GM21515 (cell line): ENCODE measurements around the gene CCK.

Source experiments
- ATAC-seq: cut with Tn5 transposase; IDR thresholded peaks from one replicate; pipeline ENCODE4 v1.9.1; 2021; ENCODE audit not compliant: unreplicated experiment

Gene CCK

DNA sequence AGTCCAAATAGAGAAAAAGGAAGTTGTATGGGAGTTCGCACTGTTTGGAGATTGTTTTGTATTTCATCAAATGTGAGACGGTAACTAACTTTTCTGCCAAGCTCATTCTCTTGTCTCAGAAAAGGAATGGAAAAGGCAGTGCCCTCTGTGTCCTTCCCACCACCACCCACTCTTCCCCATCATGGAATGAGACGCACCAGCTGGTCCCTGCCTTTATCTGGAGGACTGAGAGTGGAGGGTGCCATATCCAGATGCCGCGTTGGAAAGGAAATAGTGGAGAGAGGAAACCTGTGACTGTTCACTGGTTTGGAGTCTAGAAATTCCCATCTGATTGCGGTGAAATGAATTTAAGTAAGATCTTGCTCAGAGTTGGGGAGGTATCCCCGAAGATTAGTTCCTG lies 3.7 kb upstream of the CCK start:
- ATAC-seq: no peak

DNA sequence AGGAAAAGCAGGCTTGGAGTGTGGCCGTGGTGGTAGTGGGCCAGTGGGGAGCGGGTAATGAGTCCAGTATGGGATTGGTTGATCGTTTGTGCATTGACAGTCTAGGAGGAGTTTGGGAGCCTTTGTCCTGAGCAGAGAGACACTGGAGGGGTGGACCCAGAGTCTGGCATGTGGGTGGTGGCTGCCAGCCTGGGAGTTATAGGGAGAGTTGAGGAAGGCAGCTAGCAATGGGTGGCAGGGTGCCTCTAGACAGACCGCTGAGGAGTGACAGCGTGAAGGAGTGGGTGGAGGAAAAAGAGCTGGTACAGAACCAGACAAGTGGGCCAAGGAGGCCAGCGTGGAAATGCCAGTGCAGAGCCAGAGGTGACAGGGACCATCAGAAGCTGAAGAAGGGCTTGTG lies 1.9 kb upstream of the CCK start:
- ATAC-seq: no peak

DNA sequence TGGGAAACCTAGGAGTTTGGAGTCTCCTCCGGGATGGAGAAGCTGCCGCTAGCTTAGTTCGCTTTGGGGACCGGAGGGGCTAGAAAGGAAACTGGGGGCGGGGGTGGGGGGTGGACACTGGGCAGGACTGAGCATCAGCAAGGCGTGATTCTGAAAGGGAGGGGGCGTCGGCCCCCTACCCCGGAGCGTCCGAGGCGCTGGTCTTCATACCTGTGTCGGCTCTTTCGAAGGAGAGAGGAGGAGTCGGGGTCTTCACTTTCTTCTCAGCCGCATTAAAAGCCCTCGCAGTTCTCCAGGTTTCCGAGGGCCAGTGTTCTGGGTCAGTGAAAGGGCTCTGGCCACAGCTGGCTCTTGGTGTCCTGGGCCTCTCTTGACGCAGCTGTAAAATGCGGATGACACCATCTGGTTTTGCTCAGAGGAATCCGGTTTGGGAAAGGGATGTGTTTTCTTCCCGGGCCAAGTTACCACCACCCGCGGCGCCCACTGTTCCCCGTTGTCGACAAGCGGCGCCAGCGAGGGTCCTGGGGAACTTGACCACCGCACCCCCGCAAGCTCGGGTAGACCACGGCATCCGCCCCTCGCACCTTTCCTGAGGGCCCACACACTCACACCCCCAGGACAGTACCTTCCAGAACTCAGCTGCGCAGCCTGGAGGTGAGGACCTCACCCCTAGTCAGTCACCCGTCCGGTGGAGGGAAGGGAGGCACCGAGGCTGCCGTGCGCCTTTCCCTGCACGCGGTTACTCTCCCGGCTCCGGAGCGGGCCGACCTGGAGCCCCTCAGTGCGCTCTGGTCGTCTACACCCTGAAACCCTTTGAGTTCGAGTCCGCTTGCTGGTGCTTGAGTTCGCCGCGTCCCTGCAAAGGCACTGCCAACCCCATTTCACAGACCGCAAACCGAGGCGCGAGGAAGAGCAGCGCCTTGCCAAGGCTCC lies 660 bp downstream of the CCK start:
- no peak for ATAC-seq

GRCh38 chr3:42264399-42265058 lies 1.5 kb downstream of the CCK start:
- no peak for ATAC-seq

GRCh38 chr3:42263354-42264346 lies 2.3 kb downstream of the CCK start:
- no peak for ATAC-seq

DNA sequence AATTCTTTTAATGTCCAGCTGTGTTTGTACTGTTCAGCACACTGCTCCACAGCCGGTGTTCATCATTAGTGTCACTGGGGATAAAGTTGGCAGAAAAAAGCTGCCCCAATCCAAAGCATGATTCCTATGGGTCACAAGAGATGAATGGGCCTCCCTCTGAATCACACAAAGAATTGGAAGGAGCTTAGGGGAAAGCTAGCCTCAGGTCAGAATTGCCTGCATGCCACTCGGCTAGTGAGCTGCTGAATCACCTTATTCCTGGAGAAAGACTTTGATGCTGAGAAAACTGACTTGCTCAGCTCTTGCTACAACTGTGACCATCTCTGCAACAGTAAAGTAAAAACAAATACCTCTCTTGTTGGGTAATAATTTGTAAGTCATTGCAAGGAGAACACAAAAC lies 3.5 kb downstream of the CCK start:
- no peak for ATAC-seq

DNA sequence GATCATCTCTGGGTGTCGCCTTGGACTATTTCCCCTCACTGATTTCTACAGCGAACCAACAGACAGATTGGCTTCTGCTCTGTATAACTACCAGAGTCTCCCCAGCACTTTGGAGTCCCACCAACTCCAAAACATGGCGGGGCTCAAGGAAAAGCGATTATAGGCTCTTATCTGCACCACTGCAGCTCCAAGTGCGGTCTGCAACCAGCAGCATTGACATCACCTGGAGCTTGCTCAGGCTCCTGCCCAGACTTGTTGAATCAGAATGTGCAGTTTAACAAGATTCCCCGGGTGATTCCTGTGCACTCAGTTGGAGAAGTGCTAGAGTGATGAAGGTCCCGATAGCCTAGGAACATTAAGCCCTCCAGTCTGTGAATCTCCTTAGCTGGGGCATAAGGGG lies 9.0 kb downstream of the CCK start:
- no peak for ATAC-seq

GRCh38 chr3:42256135-42256819 lies 9.7 kb downstream of the CCK start:
- ATAC-seq: no peak

DNA sequence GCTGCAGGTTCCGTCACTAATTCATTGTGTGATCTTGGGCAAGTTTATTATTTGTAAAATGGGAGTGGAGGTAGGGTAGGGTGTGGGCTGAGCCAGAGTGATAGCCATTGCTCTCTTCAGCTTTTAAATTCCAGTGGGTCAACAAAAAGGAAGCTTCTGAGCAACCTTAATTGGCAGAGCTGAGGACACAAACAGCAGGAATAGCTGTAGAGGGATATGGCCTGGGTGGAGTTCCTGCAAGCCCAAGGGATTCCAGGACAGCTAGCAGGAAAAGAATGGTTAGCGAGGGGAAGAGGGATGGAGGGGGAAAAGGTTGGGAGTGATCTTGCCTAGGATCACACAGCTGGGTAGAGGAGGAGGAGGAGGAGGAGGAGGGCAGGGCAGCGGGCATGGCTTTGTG lies 11.4 kb downstream of the CCK start:
- ATAC-seq: no peak

- no peak for ATAC-seq
Measured at GRCh38 chr3:42250761-42251160, 15.2 kb downstream of the CCK start.

- no peak for ATAC-seq
Measured at GRCh38 chr3:42247576-42248027, 18.4 kb downstream of the CCK start.

GRCh38 chr3:42246091-42246490 lies 19.9 kb downstream of the CCK start:
- no peak for ATAC-seq

DNA sequence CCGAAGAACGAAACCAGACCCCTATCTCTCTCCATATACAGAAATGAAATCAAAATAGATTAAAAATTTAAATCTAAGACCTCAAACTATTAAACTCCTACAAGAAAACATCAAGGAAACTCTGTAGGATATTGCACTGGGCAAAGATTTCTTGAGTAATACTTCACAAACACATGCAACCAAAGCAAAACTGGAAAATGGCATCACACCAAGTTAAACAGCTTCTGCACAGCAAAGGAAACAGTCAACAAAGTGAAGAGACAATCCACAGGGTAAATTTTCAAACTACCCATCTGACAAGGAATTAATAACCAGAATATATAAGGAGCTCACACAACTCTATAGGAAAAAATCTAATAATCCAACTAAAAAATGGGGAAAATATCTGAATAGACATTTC lies 29.4 kb downstream of the CCK start:
- ATAC-seq: no peak

DNA sequence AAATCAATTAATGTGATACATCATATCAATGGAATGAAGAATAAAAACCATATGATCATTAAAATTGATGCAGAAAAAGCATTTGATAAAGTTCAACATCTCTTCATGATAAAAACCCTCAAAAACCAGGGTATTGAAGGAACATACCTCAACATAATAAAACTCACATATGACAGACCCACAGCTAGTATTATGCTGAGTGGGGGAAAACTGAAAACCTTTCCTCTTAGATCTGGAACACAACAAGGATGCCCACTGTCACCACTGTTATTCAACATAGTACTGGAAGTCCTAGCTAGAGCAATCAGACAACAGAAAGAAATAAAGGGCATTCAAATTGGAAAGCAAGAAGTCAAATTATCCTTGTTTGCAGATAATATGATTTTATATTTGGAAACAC lies 30.5 kb downstream of the CCK start:
- ATAC-seq: no peak

GRCh38 chr3:42230860-42231259 lies 35.1 kb downstream of the CCK start:
- no peak for ATAC-seq

DNA sequence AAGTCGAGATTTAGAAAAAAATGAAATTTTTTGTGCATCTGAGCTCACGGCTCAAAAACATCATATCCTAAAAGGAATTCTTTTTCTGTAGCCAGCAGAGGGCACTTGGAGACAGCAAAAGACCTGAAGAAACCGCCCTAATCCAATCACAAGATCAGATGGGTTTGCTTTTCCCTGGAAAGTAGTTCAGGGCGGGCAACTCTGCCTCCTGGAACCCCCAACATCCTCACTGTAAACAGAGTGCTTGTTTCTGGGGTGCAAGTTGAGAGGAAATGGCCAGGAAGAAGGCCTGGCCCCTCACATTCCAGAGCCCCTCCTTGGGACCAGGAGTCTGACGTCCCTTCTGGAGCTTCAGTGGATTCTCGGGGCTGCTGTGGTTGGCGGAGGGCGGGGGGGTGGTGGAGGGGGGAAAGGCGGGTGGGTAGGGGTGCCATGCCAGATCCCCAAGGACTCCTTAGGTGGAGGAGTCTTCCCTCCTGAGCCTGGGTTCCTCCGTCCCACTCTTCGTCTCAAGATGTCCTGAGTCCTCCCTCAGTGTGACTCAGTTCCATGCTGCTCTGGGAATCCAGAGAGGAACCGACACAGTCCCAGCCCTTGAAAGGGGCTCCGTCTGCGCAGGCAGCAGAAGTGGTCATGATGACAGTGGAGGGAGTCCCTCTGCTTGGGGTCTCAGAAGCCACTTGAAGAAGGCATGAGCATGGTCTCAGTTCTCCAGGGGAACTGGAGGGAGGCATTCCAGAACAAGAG lies 35.9 kb downstream of the CCK start:
- ATAC-seq: no peak

DNA sequence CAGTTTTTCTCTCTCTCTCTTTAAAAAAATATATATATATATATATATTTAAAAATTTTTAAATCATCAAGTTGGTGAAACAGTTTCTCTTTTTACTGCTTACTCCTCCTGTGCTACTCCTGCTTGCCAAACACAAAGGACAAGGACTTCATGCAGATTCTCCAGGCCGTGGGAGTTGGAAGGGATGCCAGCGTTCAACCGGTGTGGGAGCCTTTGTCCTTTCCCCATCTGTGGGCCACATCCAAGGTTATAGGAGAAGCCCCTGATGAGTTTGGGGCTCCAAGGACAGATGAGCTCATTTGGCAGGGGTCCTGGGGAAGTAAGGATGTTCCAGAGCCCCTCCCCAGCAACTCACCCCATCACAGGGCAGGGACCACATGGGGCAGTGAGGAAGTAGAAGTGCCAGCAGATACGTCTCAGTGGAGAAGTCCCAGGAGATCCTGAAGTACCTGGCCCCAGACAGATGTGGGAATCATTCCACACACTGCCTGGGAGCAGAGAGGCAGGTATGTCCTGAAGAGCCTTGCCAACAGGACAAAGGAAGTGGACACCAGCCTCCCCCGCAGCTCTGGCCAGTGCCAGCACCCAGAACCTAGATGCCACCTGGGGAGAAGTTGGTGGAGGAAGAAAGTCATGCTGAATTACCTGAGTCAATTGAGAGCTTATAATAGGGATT lies 36.6 kb downstream of the CCK start:
- no peak for ATAC-seq

- ATAC-seq: no peak
Measured at GRCh38 chr3:42228796-42229195, 37.2 kb downstream of the CCK start.
